Progenitor cell of endocrine pancreas (in vitro differentiated cells): ENCODE results near the gene SERPINE3. TPM values are rescaled to one million over a fixed set of nuclear protein-coding genes. Genes with fewer than 3 reads are reported as not detected.

Source experiments
- DNase-seq: peaks from one replicate; pipeline ENCODE4 v3.0.0; 2021; ENCODE audit warnings: low spot score; ENCODE audit not compliant: unreplicated experiment
- H3K27ac Mint-ChIP-seq: 2 replicates; pipeline ENCODE4 v1.8.0; 2021; ENCODE audit warnings: mild to moderate bottlenecking, moderate library complexity, mixed read lengths
- H3K27me3 Mint-ChIP-seq: 2 replicates; pipeline ENCODE4 v1.8.0; 2021; ENCODE audit warnings: mixed read lengths
- H3K36me3 Mint-ChIP-seq: 2 replicates; pipeline ENCODE4 v1.8.0; 2022; ENCODE audit warnings: mixed read lengths; ENCODE audit not compliant: insufficient read depth
- H3K4me1 Mint-ChIP-seq: 2 replicates; pipeline ENCODE4 v1.8.0; 2021; ENCODE audit warnings: low read depth, mixed read lengths
- H3K4me3 Mint-ChIP-seq: 2 replicates; pipeline ENCODE4 v1.8.0; 2021; ENCODE audit warnings: low read depth, mild to moderate bottlenecking, moderate library complexity, mixed read lengths
- H3K9me3 Mint-ChIP-seq: 2 replicates; pipeline ENCODE4 v1.8.0; 2021; ENCODE audit warnings: low read depth, mixed read lengths
- CTCF ChIP-seq: fragments of 200-600 bp; sonication (generic); IDR thresholded peaks from one replicate; pipeline ENCODE4 v1.5.0; 2021; ENCODE audit warnings: antibody characterized with exemption, mild to moderate bottlenecking; ENCODE audit not compliant: unreplicated experiment
- total RNA-seq: library from RNA; stranded (reverse); gene quantifications from 2 replicates; pipeline ENCODE4 v1.2.1, GENCODE V29; 2021

SERPINE3 gene
- total RNA-seq, 1 donor from 2014 or later = not detected

- H3K36me3 Mint-ChIP-seq = no peaks in the 10 kb centered on the region
- TF ChIP-seq CTCF = no peak
- H3K4me3 Mint-ChIP-seq = no peak overlapping the region
- H3K27me3 Mint-ChIP-seq = no peaks in the 10 kb centered on the region
- H3K9me3 Mint-ChIP-seq = no peaks in the 10 kb centered on the region
- H3K4me1 Mint-ChIP-seq = peaks cover 2% of the 10 kb centered on the region
- no peak overlapping the region for H3K27ac Mint-ChIP-seq
- no peak for DNase-seq
Measured at GRCh38 chr13:51339952-51340732, 651 bp downstream of the SERPINE3 start.

- Mint-ChIP-seq H3K9me3 (no peaks in the 10 kb centered on the region), H3K27ac (no peak overlapping the region), H3K27me3 (no peaks in the 10 kb centered on the region)
Measured at GRCh38 chr13:51341232-51341631, 1.7 kb downstream of the SERPINE3 start.

GRCh38 chr13:51341791-51342190 lies 2.3 kb downstream of the SERPINE3 start:
- Mint-ChIP-seq H3K36me3 (no peaks in the 10 kb centered on the region), H3K4me1 (peaks cover 2% of the 10 kb centered on the region), H3K4me3 (no peak overlapping the region), H3K27me3 (no peaks in the 10 kb centered on the region), H3K9me3 (no peaks in the 10 kb centered on the region), H3K27ac (no peak overlapping the region)
- no peak for DNase-seq
- TF ChIP-seq CTCF = no peak

More at GRCh38 chr13:51341232-51341631, 1.7 kb downstream of the SERPINE3 start:
- H3K36me3 Mint-ChIP-seq = no peaks in the 10 kb centered on the region
- H3K4me3 Mint-ChIP-seq = no peak overlapping the region
- DNase-seq = no peak
- H3K4me1 Mint-ChIP-seq = peaks cover 2% of the 10 kb centered on the region
- TF ChIP-seq CTCF = no peak

- Mint-ChIP-seq H3K4me3 (no peak overlapping the region), H3K9me3 (no peaks in the 10 kb centered on the region), H3K4me1 (peaks cover 2% of the 10 kb centered on the region), H3K27me3 (no peaks in the 10 kb centered on the region), H3K36me3 (no peaks in the 10 kb centered on the region), H3K27ac (no peak overlapping the region)
- TF ChIP-seq CTCF = no peak
- no peak for DNase-seq
Measured at GRCh38 chr13:51342706-51343105, 3.2 kb downstream of the SERPINE3 start.

GRCh38 chr13:51343475-51343874 lies 4.0 kb downstream of the SERPINE3 start:
- Mint-ChIP-seq H3K4me3 (no peak overlapping the region), H3K27me3 (no peaks in the 10 kb centered on the region), H3K4me1 (peaks cover 2% of the 10 kb centered on the region), H3K36me3 (no peaks in the 10 kb centered on the region), H3K9me3 (no peaks in the 10 kb centered on the region), H3K27ac (no peak overlapping the region)
- no peak for TF ChIP-seq CTCF
- DNase-seq = no peak
